ENCODE results near the gene TFR2.

DNA sequence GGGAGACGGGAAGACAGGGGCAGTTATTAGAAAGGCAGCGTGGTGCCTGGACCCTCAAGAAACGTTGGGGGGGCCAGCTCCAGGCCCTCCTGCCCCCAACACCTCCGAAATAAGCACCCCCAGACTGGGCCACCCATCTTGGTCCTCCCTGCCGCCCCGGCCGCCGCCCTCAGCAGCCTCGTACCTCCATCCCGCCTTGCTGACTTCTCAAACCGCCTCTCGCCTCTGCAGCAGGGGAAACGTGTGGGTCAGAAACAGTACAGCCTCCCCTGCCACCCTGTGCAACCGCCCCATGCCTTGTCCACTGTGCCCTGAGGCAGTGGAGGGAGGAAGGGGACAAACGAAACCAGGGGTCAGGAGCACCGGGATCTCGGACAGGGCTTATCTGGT lies 45.5 kb upstream of the TFR2 start:
- TF ChIP-seq TAF1 (IDR thresholded peaks at IDR 0.05; ENCODE audit: borderline replicate concordance, insufficient read depth, low read length), result no peak
- no peak for TF ChIP-seq FOXP2 (optimal IDR thresholded peaks at IDR 0.05; ENCODE audit: borderline replicate concordance, extremely low read depth, extremely low read length, insufficient read depth)

All from PFSK-1 (cell line).